ENCODE data around the gene CLECL1.

- TF ChIP-seq CTCF (IDR thresholded peaks at IDR 0.05; ENCODE audit: low read depth, low read length, missing input control) (no peak), RAD21 (IDR thresholded peaks at IDR 0.05) (no peak), RXRA (IDR thresholded peaks at IDR 0.05) (no peak), JUND (IDR thresholded peaks at IDR 0.05) (no peak), YY1 (IDR thresholded peaks at IDR 0.05) (no peak)
Observed at GRCh38 chr12:9736936-9737705, 4.2 kb upstream of the CLECL1 start.

All from liver (tissue), 3 donors.